ENCODE measurements around the gene MANSC4.
A peak's percentile ranks its signal among the peaks of the same experiment; 100 is the strongest.

The MANSC4 gene

GRCh38 chr12:27802936-27803335 lies 22.9 kb upstream of the MANSC4 start:
- intact Hi-C loops (cut with DNase I): no loop called here
- DNase-seq: no peak

DNA sequence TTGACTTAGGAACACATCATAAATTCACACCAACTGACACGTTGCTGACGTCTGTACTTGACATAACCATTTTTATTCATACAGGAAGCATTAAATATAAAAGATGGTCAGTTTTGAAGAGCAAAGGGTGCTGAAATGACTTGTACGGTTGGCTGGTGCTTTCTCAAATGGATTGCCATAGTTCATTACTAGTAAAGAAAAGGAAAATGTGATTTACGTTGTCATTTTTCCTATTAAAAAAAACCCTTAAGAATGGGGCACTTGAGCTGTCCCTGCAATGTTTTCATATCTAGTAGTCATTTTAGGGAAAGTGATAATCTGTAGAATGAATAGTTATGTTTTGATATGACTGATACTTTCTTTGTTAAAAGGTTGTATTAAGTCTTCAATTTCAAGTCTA lies 22.5 kb upstream of the MANSC4 start:
- DNase-seq: no peak
- intact Hi-C loops (cut with DNase I): no loop called here

DNA sequence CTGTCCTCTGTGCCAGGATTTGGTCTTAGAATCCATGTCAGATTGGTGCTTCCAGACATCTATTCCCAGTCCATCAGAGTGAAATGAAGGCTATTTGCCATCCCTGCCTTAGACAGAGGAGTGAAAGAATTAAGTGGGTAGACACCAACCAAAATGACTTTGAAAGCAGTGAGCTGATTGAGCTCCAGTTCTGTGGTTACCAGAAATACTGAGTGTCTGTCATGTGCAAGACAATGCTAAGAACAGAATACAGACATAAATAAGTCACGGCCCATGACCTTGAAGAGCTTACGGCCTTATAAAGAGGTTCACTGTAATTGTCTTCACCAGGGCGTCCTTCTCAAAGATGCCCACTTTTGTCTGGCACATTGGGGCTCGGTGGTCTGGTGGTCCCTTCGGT lies 21.6 kb upstream of the MANSC4 start:
- DNase-seq: no peak
- intact Hi-C loops (cut with DNase I): no loop called here

DNA sequence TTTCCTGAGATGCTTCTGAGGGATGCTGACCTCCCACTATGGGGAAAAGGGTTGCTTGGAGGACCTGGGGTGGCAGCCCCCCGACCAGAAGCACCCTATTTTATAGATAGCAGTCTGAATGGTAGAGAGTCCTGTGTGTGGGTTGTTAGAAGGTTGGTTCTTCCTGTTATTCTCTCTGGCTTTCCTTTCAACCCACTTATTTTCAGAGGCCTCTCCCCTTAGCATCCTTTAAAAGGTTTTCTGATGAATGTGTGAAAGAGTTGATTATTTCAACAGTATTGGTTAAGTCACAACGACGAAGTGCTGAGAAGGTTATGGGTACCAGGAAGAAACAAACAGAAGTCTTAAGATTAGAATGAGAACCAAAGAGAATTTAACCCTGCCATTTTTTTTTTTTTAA lies 20.8 kb upstream of the MANSC4 start:
- intact Hi-C loops (cut with DNase I): no loop called here
- DNase-seq: no peak

DNA sequence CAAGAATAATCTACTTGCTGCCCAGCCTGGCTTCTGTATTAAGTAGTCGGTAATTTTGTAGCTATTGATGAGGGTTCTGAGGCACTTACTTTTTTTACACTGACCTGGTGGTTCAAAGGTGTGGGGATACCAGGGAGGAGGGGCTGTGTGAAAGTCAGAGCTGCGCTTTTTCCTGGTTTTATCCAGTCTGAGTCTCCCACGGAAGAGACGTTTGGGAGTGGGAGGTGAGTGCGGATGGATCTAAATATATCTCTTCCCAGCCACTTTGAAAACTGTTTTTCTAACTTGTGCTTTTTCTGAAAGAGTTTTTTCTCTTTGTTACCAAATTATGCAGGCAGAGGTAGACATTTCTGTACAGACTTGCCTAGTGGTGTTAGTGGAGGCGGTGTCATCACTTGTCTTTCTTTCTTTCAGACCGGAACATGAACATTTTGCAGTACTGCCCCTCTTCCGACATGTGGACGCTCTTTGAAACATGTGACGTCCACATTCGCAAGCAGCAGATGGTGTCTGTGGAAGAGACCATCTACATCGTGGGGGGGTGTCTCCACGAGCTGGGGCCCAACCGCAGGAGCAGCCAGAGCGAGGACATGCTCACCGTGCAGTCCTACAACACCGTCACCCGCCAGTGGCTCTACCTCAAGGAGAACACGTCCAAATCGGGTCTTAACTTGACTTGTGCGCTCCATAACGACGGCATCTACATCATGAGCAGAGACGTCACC lies 17.4 kb upstream of the MANSC4 start:
- DNase-seq: peak in 16 of 42 donors; percentile 15 to 71 (median 35)
- intact Hi-C loops (cut with DNase I): no loop called here

DNA sequence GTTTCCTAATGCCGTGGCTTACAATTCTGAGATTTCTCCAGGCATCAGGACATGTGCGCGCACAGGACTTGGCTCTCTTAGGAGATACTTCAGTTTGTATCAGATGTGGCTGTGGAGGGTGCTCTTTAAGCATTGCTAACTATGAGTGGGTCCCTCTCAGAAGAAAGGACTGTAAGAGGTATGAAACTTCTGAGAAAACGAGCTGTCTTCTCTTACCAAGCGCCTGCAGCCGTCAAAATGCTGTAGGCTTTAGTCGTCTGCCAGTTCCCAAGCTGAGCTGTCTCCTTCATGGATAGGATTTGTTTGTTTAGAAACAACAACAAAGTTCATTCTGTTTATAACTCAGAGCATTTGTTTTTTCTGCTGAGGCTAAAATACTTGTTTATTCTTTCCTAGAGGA lies 16.1 kb upstream of the MANSC4 start:
- intact Hi-C loops (cut with DNase I): no loop called here
- no peak for DNase-seq

DNA sequence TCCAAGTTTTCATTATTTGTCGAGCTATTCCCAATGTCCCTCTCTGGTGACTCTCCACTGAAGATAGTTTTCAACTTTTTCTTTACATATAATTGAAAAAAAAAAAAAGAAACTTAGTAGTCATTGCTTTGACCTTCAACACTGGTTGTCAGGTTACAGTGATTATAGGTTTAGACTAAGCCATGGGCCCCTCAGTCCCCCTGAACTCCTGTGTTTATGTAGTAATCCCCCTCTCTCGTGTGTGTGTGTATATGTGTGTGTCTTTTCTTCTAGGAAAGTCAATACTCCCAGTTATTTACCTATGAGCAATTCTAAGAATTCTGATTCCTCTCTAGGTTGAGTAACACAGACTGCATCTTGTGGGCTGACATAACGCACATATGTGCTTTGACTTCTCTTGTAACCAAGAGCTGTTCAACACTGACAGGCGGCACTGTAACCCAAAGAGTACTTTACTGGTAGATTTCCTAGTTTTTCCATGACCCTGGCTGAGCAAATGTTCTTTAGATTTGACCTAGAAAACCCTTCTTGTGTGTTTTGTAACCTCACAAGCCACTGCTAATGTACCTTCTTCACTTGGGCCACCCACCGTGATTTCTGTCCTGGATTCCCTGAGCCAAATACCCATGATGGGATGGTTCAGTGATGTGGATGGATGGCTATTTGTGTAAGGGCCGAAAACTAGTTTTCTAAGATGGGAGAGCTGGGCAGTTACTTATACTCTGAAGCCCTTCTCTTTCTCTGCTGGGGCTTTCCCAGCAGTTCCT lies 15.0 kb upstream of the MANSC4 start:
- intact Hi-C loops (cut with DNase I): no loop called here

GRCh38 chr12:27790179-27790578 lies 10.1 kb upstream of the MANSC4 start:
- intact Hi-C loops (cut with DNase I): no loop called here
- DNase-seq: no peak

More for the DNA sequence above, 15.0 kb upstream of the MANSC4 start:
- DNase-seq: no peak

GRCh38 chr12:27787559-27787958 lies 7.5 kb upstream of the MANSC4 start:
- intact Hi-C loops (cut with DNase I): no loop called here
- no peak for DNase-seq

- DNase-seq: no peak
- intact Hi-C loops (cut with DNase I): no loop called here
Measured at GRCh38 chr12:27785882-27786570, 6.0 kb upstream of the MANSC4 start.

GRCh38 chr12:27782481-27782880 lies 2.4 kb upstream of the MANSC4 start:
- intact Hi-C loops (cut with DNase I): no loop called here

DNA sequence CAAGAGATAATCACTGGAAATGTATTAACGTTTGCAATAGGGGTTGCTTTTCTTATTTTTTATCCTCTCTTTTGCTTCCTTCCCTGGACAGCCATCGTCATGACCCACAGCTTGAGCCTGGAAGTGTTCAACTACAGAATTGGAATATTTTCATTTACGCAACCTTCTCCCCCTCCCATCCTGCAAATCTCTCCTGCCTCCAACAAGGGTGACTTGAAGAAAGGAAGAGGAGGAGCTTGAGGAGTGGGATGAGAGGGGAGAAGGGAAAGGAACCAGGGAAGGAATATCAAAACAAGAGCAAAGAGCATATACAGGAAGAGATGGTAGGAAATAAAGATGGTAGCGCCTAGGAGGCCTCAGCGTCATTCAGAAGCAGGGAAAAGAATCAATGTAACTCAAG lies 1.6 kb upstream of the MANSC4 start:
- DNase-seq: no peak
- intact Hi-C loops (cut with DNase I): no loop called here

More at GRCh38 chr12:27782481-27782880, 2.4 kb upstream of the MANSC4 start:
- DNase-seq: no peak

- peak in 17 of 42 donors; percentile 10 to 58 (median 30) for DNase-seq
- intact Hi-C loops (cut with DNase I): no loop called here
Measured at GRCh38 chr12:27780612-27781408, 774 bp upstream of the MANSC4 start.

DNA sequence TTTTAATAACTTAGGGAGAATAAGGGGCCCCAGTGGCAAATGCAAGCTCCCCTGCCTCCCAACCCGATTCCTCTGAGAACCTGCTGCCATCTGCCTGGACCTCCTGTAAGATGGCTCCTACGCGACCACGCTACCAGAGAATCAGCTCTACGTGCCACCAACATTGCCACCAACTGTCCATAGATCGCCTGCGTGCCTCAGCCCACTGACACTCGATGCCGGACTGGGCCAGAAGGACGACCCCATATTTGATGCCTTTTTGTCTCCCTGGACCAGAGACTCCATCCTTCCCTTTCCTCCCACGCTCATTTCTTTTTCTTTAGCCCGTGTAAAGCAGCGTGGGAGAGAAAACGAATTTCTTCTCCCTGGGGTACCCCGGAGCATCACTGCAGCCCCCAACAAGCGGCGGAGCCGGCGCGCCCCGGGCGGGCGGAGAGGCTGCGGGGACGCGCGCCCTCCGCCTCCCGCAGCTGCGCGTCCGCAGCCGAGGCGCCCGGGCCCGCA lies 568 bp downstream of the MANSC4 start:
- intact Hi-C loops (cut with DNase I): loop anchor here (5.0 kb wide), 1 partner anchor 67 kb away; the partner anchor contains the start of gene MRPS35
- DNase-seq: peak; percentile 17 to 77 (median 48)

DNA sequence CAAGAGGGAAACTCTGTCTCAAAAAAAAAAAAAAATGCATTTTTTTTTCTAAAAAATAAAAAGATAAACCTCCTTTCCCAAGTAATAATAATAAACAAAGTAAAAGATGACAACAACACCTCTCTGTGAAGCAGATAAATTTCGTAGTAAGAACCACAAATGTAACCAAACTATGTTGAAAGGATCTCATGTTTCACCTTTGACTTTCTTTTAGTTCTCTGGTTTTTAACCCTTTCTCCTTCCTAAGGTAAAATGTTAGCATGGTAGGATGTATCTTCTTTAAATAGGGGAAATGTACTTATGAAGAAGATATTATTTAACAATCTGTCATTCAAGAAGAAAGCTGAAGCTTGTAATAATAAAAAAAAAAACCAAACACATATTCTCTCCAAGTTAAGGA lies 1.8 kb downstream of the MANSC4 start:
- no peak for DNase-seq
- intact Hi-C loops (cut with DNase I): loop anchor here (5.0 kb wide), 1 partner anchor 66 kb away; the partner anchor contains the start of gene MRPS35

- peak in 17 of 42 donors; percentile 12 to 71 (median 39) for DNase-seq
- intact Hi-C loops (cut with DNase I): loop anchor here (5.0 kb wide), 1 partner anchor 65 kb away; the partner anchor contains the start of gene MRPS35
Measured at GRCh38 chr12:27777141-27777540, 2.9 kb downstream of the MANSC4 start.

DNA sequence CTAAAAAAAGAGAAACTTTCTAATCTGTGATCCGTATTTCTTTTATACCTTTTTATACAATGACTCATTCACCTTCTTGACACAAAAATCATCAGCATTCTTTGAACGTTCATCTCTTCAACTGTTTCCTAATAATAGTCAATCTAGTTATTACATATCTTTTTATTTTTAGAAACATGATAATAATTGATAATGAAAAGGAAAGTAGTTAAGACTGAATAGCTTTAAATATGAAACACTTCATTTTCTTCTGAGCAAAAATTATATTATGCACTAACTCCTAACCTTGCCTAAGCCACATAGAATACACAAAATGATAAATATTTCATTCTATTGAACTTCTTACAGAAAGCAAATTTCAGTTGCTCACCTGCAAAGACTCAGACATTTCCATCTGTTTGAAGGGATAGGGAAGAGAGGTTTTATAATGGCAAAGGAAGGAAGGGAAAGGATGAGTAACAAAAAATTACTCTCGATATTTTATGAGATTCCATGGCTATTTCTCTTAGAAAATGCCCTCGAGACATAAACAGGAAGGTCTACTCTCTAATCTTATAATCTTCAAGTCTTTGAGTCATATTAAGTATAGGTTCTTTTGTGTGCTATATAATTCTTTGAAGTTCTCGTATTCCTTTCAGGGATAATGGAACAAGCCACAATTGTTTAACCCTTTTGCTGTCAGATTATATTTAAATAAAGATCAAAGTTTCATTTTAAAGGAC lies 7.5 kb downstream of the MANSC4 start:
- intact Hi-C loops (cut with DNase I): no loop called here
- DNase-seq: no peak

Data from head of caudate nucleus (tissue), 42 donors.